CD1c-positive myeloid dendritic cell (primary cell): ENCODE measurements around the gene LRRC15.

ENCODE experiments used
- DNase-seq: peaks from one replicate; pipeline ENCODE4 v3.0.0-alpha.2; 2016; ENCODE audit errors: extremely low spot score

The LRRC15 gene

GRCh38 chr3:194369522-194370279, at the start of gene LRRC15:
Gene LRRC15, minus strand, starts transcription at chr3:194369743. Its CDS starts 8,700 bp downstream, at chr3:194361043.
- DNase-seq = no peak

- DNase-seq = no peak
Observed at GRCh38 chr3:194418671-194419070, 49.1 kb upstream of the LRRC15 start.

GRCh38 chr3:194407423-194407822, 37.9 kb upstream of the LRRC15 start:
- no peak for DNase-seq

- no peak for DNase-seq
Observed at GRCh38 chr3:194405766-194406165, 36.2 kb upstream of the LRRC15 start.

- DNase-seq = peak; percentile 71
Observed at GRCh38 chr3:194404365-194405140, 35.0 kb upstream of the LRRC15 start.

GRCh38 chr3:194401868-194402329, 32.4 kb upstream of the LRRC15 start:
- DNase-seq = no peak

GRCh38 chr3:194401346-194401745, 31.8 kb upstream of the LRRC15 start:
- DNase-seq = no peak

GRCh38 chr3:194399874-194400411, 30.4 kb upstream of the LRRC15 start:
- DNase-seq = peak; percentile 31

GRCh38 chr3:194399166-194399565, 29.6 kb upstream of the LRRC15 start, which contains the start of gene GP5:
Gene GP5, minus strand, starts transcription at chr3:194399266. Its CDS starts 984 bp downstream, at chr3:194398282.
- DNase-seq = no peak

GRCh38 chr3:194397757-194398312, 28.3 kb upstream of the LRRC15 start:
- no peak for DNase-seq

GRCh38 chr3:194396859-194397756, 27.6 kb upstream of the LRRC15 start:
- peak; percentile 11 for DNase-seq

- DNase-seq = no peak
Observed at GRCh38 chr3:194396539-194396858, 27.0 kb upstream of the LRRC15 start.

- peak; percentile 29 for DNase-seq
Observed at GRCh38 chr3:194395778-194396538, 26.4 kb upstream of the LRRC15 start.

GRCh38 chr3:194395212-194395611, 25.7 kb upstream of the LRRC15 start:
- DNase-seq = peak; percentile 9

GRCh38 chr3:194392576-194392975, 23.0 kb upstream of the LRRC15 start:
- no peak for DNase-seq

GRCh38 chr3:194390835-194391234, 21.3 kb upstream of the LRRC15 start:
- no peak for DNase-seq

- no peak for DNase-seq
Observed at GRCh38 chr3:194389269-194389668, 19.7 kb upstream of the LRRC15 start.

- DNase-seq = no peak
Observed at GRCh38 chr3:194387926-194388418, 18.4 kb upstream of the LRRC15 start.

GRCh38 chr3:194387276-194387675, 17.7 kb upstream of the LRRC15 start:
- DNase-seq = no peak

GRCh38 chr3:194386648-194387047, 17.1 kb upstream of the LRRC15 start:
- no peak for DNase-seq
